ENCODE data around the gene DENND6B.

The DENND6B gene

GRCh38 chr22:50316114-50317065 is 10.4 kb downstream of the DENND6B start:
- no peak for DNase-seq (ENCODE audit: low read depth in 1 of 2, low spot score in 1 of 2)

- no peak for DNase-seq (ENCODE audit: low read depth in 1 of 2, low spot score in 1 of 2)
Measured at GRCh38 chr22:50315289-50316113, 11.3 kb downstream of the DENND6B start.

- DNase-seq (ENCODE audit: low read depth in 1 of 2, low spot score in 1 of 2): peak; percentile 46 to 62
Measured at GRCh38 chr22:50314455-50315288, 12.1 kb downstream of the DENND6B start.

- no peak for DNase-seq (ENCODE audit: low read depth in 1 of 2, low spot score in 1 of 2)
Measured at GRCh38 chr22:50314081-50314454, 12.7 kb downstream of the DENND6B start.

GRCh38 chr22:50313600-50313999 is 13.2 kb downstream of the DENND6B start:
- no peak for DNase-seq (ENCODE audit: low read depth in 1 of 2, low spot score in 1 of 2)

GRCh38 chr22:50313021-50313420 is 13.8 kb downstream of the DENND6B start:
- DNase-seq (ENCODE audit: low read depth in 1 of 2, low spot score in 1 of 2): no peak

- DNase-seq (ENCODE audit: low read depth in 1 of 2, low spot score in 1 of 2): no peak
Measured at GRCh38 chr22:50312371-50312770, 14.4 kb downstream of the DENND6B start.

GRCh38 chr22:50311606-50312351 is 15.0 kb downstream of the DENND6B start:
- DNase-seq (ENCODE audit: low read depth in 1 of 2, low spot score in 1 of 2): no peak

GRCh38 chr22:50310949-50311444 is 15.8 kb downstream of the DENND6B start:
- no peak for DNase-seq (ENCODE audit: low read depth in 1 of 2, low spot score in 1 of 2)

GRCh38 chr22:50310031-50310722 is 16.6 kb downstream of the DENND6B start:
- no peak for DNase-seq (ENCODE audit: low read depth in 1 of 2, low spot score in 1 of 2)

GRCh38 chr22:50309601-50309991 is 17.2 kb downstream of the DENND6B start:
- no peak for DNase-seq (ENCODE audit: low read depth in 1 of 2, low spot score in 1 of 2)

- no peak for DNase-seq (ENCODE audit: low read depth in 1 of 2, low spot score in 1 of 2)
Measured at GRCh38 chr22:50308986-50309600, 17.7 kb downstream of the DENND6B start.

- DNase-seq (ENCODE audit: low read depth in 1 of 2, low spot score in 1 of 2): no peak
Measured at GRCh38 chr22:50308597-50308935, 18.2 kb downstream of the DENND6B start.

GRCh38 chr22:50307890-50308596 is 18.8 kb downstream of the DENND6B start:
- DNase-seq (ENCODE audit: low read depth in 1 of 2, low spot score in 1 of 2): no peak

GRCh38 chr22:50306753-50307749 is 19.8 kb downstream of the DENND6B start, which contains the start of gene PLXNB2:
PLXNB2 (minus strand) TSS chr22:50307646; CDS start chr22:50290584, 17,062 bp downstream.
- DNase-seq (ENCODE audit: low read depth in 1 of 2, low spot score in 1 of 2): no peak

- DNase-seq (ENCODE audit: low read depth in 1 of 2, low spot score in 1 of 2): no peak
Measured at GRCh38 chr22:50305923-50306566, 20.8 kb downstream of the DENND6B start.

- no peak for DNase-seq (ENCODE audit: low read depth in 1 of 2, low spot score in 1 of 2)
Measured at GRCh38 chr22:50305393-50305922, 21.4 kb downstream of the DENND6B start.
